Smooth muscle cell of the brain vasculature (primary cell): ENCODE data around the gene DCHS2.

Source experiments
- DNase-seq: peaks from one replicate; pipeline ENCODE4 v3.0.0-alpha.2; 2012; ENCODE audit warnings: low read depth, low spot score

Gene DCHS2

DNA sequence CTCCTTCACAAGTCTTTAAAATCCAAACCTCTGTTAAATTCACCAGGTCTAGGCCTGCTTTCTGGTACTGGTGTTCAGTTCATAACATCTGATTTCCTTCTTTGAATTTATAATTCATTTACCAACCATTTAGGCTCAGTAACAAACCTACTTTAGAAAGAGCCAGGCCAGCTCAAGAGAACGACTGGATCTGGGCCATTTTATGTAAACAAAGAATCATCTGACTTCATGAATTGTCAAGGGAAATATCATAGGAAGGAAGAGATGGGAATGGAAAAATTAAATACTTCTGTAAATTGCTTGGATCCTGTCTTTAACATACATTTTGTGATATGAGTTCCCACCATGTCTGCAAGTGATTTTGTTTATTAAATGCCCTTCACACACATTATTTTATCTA lies 36.5 kb downstream of the DCHS2 start:
- no peak for DNase-seq

DNA sequence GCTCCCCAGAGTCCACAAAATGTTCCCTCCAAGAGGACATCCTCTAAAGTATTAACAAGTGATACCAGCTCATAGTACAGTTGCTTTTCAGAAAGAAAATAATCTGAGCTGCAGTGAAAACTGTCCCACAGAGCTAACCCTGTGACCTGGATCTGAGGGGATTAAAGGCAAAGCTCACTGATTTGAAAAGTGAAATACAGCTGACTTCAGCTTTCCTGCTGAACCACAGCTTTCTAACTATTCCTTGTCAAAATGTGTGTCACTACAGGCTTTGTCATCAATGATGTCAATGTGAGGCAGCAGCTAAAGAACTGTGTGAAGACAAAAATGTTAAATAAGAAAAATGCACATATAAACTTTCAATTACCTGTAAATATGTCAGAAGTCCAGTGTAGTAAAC lies 36.9 kb downstream of the DCHS2 start:
- DNase-seq, result no peak

DNA sequence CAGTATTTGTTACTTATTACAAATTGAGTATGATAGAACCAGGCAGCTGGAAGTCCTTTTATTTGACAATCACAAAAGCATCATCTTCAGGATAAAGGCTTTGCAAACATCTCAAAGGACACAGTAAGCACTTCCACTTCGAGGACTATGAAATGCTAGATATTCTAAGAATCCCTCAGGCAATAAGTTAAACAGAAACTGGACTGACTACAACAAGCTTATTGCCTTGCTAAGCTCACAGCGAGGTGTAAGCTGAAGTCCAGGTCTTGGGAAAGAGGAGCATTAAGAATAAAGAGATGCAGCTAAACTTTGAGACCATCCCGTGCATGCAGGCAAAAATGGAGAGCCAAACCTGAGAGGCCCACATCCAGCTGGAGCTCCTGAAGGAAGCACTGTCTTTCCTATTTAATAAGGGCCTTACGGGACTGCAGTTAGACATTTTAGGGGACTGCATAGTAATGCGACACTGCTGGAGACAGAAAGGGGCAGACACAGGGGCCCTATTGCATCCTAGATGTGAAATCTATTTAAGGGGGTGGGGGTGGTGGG lies 38.7 kb downstream of the DCHS2 start:
- DNase-seq, result no peak

DNA sequence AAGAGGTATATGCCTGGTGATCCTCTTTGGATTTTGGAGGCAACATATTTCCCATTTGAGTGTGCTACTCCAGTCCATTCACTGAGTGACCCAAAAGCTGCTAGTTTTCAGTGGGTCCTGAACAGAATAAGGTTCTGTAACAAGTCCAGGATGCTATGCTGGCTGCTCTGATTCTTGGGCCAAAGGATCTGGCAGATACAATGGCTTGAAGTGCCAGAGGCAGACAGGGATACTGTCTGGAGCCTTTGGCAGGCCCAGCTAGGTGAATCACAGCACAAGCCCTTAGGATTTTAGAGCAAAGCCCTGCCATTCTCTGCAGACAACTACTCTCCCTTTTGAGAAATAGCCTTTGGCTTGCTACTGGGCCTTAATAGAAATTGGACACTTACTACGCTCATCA lies 40.6 kb downstream of the DCHS2 start:
- DNase-seq, result no peak

DNA sequence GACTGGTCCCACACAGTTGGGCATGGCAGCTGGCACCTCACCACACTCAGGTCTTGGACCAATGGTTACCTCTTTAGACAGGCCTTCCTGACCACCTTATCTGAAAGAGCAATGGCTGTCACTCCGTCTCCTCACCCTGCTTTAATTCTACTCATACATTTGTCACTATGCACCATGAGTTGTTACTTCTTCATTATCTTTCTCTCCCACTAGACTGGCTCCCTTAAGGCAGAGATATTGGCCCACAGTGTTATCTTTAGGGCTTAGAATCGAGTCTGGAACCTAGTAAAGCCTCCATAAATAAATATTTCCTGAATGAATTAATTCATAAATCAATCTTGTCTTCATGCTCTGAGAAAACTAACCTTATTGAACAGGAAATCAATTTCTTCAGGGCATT lies 46.6 kb downstream of the DCHS2 start:
- no peak for DNase-seq

DNA sequence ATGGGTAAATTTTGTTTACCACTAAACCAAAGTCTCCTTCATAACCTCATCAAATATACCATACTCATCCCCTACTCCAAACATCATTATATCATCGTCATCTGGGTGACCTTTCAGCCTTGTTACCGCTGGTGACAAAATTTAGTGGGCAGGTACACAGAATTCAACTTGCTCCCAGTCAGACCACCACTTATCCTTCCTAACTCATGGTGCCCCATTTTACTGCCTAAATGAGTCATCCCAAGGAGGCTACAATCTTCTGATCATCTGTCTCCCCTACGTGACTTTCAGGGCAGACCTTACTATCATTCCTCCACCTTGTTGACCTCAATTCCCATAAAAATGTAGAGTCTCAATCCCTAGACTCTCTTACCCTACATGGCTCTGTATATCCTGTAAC lies 49.6 kb downstream of the DCHS2 start:
- DNase-seq, result no peak

DNA sequence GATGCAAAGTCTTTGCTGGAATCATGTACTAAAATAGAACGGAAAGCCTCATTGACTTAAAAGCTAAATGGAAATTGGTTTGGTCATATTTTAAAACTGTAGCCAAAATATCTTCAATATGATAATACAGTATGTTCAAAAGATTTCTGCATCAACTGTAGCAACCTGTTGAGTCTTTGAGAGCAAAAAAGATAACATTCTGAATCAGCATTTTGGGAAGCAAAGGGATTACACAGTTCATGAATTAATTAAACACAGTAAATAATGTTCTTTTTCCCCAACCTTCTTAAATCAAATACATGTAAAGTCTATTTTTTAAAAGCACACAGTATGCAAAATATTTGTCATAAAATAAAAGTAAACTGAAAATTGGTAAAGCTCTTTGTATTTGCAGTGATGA lies 50.5 kb downstream of the DCHS2 start:
- no peak for DNase-seq

DNA sequence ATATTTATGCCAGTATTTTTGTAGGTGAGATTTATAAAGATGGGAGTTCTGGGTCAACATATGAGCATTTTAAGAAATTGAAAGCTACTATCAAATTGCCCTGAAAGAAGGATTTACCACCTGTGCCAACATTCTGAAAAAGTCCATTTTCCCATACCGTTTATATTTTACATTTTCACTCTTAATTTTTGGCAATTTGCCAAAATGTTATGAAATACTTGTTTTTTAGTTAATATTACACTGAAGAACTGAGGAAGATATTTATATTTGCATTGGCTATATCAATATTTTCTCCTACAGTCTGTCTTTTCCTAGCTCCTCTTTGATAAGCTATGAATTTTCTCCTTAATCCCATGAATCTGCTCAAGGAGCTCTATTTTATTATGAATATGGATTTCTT lies 52.4 kb downstream of the DCHS2 start:
- DNase-seq, result no peak

DNA sequence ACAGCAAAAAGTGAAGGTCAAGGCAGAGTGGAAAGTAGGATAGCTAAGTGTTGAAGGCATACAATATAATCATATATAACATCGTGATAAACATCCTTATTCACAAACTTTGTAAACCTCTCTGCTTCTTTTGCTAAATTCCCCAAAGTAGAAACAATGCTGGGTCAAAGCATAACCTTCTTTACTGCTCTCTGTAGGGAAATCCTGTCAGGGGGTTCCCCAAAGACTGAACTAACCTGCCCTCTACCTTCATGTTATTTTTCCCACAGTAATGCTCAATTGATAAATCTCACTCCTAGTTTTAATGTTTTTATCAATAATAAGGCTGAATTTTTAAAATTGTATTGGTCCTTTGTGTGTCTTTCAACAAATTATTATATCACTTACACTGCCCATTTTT lies 55.7 kb downstream of the DCHS2 start:
- no peak for DNase-seq

DNA sequence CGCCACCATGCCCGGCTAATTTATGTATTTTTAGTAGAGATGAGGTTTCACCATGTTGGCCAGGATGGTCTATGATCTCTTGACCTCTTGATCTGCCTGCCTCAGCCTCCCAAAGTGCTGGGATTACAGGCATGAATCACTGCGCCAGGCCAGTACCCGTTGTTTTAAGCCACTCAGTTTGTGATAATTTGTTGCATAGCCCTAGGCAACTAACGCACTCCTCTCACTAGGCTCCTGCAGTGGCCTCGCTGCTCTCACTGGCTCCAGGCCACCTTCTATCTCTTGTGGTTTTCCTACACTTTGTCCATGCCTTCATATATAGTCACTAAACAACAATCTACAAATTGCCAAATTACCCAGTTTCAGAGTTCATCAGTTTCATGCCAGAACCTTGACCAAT lies 58.1 kb downstream of the DCHS2 start:
- no peak for DNase-seq

DNA sequence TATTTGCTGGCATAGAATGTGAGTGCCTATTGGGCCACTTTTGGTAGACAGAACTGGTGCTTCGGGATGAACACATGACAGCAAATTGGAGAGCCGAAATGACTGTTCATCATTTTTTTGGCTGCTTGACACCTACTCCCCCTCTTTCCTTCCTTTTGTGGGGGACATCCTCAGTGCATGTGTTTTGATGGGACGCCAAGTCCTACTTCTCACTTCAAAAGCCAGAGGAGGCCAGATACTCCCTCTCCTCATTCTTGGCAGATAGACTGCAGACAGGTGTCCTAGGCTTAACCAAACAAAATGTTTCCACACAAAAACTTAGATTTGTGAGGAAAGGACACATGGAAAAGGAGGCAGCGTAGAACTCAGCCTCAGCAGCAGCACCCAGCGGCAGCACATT lies 62.4 kb downstream of the DCHS2 start:
- no peak for DNase-seq

DNA sequence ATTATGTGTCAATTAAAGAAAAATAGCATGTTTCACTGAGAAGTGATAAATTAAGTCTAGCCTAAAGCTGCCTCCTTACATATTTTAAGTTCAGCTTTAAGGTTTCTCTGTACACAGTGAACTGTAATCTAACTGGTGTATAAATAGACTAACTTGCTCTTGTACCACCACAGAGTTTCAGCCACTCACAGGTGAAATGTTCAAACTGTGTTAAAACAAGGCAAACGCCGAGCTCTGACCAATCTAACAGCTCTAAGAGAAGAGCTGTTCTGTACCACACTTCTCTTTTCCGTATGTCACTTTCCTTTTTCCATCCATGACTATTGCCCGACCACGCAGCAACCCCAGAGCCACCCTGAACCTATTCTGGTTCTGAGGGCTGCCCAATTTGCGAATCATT lies 64.5 kb downstream of the DCHS2 start:
- no peak for DNase-seq

DNA sequence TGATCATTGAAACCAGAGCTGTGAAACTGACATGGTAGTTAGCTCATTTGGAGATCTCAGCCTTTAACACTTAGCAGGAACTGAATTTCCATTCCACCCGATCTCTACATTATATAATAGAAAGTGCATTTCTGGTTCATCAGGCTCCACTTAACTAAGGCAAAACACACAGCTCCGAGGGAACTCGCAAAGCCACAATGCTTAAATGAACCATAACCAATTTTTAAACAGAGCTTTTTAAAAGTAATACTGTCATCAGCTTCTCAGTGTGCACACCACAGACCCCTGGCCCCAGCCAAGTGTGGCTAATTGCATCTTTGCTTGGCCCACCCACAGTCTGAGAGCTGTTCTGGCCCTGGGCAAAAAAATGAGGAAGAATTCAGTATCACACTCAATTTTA lies 66.1 kb downstream of the DCHS2 start:
- no peak for DNase-seq

DNA sequence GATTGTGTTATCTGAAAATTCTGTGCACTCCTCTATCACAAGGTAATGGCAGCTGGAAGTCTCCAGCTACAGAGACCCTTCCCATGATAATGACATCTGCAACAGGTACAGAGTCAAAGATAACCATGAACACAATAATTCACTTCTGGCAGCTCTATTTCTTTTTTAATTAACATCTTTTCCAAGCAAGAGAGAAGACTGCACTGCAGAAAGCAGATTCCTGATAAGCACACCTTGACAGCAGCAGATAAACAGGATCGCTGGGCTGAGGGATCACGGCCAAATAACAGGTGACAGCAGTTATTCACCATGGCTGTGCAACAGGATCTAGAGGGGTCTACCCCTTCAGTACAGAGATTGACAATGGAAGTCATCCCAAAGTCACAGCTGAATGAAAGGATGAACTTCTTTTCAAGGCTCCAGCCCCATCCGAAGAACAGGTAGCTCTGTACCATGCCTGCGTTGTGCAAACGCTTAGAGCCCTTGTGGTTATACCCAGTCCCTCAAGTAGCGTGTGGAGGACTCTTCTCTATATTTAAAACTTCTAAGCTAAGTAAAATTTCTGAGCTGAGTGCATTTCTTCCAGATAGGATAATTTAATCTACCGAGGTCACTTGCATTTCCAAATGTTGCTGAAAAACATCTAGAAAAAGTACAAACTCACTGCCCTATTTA lies 66.7 kb downstream of the DCHS2 start:
- DNase-seq, result no peak

DNA sequence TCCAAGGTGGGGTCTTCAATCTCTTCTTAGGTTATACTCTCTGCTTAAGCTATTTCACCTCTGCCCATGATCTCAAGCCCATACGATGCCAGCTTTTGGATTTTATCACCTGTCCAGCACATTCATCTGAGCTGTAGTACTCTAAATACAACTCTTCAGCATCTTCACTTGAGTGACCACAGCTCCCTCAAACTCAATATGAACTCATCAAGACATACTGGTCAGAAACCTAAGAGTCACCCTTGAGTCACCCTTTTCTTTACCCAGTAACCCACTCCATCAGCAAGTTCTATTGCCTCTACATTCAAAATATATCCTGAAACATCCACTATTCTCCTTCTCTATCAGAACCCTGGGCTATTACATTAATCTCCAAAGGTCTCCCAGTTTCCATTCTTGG lies 69.4 kb downstream of the DCHS2 start:
- DNase-seq, result no peak

DNA sequence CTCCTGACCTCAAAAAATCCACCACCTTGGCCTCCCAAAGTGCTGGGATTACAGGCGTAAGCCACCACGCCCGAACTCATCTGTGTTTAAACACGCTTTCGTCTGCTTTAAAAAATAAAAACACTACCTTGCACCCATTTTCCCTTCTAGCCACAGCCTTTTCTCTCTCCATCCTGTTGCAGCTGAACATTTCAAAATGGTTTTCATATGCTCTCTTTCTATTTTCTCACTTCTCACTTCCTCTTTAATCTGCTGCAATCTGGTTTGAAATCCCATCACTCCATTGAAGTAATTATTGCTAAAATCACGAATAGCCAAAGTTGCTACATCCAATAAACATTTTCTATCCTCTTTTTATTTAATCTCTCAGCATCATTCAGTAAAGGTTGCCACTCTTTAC lies 70.0 kb downstream of the DCHS2 start:
- no peak for DNase-seq

DNA sequence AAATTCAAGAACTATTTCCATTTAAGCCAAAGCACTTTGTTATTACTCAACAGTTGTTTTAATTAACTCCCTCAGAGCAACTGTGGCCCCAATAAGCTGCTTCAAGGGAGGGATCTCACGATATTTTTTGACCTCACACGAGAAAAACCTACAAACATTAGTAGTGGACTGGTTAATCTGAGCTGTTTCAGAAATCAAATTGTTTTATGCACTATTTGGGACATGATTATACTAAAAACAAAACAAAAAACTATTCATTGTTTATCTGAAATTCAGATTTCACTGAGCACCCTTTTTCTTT lies 74.3 kb downstream of the DCHS2 start:
- no peak for DNase-seq

DNA sequence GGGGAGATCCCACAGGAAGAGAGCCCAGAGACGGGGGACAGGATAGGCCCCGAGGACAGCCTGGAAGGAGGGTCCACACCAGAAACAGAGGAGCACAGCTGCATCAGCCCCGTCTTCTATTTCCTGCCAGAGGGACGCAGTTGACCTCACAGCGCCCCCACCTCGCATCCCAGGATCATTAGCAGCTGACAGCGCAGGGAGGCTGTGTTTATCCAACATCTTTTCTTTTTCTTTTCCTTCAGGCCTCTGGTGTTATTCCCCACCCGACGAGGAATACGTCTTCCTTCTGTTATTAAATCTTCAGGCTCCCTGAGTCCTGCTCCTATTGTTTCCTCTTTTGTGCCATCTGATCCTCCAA lies 75.4 kb downstream of the DCHS2 start:
- no peak for DNase-seq

DNA sequence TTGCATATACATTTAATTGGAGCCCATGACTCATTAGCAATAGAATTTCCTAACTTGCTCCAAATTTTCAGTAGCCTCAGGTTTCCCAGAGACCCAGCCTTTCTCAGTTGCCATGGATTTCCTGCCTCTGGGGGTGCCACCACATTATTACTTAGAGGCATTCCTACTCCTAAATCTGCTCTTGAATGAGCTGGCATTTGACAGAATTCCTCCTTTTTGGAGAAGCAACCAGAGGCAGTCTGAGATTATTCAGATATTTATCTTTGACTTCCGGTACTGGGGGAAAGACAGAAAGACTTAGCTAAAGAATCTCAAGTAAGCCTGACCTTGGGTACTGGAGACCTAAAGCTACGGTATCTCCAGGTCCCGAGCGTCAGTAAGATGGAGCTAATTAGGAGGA lies 76.3 kb downstream of the DCHS2 start:
- no peak for DNase-seq

DNA sequence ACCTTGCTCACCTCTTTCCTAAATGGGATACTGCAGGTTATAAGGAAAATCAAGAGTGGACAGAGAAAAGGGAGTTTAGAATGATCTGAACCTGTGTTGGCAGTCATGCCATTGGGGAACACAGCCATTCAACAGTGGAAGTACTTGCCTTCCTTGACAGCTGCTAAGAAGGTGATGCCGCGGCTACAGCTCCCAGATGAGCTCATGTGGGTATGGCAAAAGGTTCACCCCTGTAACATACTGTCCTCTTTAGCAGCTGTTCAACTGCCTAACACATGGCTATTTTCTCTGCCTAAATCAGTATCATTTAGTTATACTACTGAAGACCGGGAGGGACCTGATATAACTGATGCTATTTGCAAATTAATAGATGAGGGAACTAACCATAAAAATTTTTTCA lies 76.8 kb downstream of the DCHS2 start:
- DNase-seq, result no peak

DNA sequence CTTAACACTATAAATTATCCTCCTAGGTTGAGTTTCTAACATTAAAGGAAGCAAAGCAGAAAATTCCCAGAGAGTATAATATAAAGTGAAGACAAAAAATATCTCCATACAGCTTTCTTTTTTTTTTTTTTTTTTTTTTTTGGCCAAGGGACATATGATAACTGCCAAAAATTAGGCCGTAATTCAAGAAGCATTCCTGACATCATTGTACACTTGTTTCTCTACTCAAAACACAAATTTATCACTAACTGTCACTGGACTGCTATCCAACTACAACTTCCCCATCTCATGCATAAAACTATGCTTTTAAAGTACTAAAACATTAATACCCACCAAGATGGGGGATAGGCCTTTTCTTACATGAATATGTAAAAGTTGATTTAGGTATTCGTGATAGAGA lies 77.2 kb downstream of the DCHS2 start:
- no peak for DNase-seq

DNA sequence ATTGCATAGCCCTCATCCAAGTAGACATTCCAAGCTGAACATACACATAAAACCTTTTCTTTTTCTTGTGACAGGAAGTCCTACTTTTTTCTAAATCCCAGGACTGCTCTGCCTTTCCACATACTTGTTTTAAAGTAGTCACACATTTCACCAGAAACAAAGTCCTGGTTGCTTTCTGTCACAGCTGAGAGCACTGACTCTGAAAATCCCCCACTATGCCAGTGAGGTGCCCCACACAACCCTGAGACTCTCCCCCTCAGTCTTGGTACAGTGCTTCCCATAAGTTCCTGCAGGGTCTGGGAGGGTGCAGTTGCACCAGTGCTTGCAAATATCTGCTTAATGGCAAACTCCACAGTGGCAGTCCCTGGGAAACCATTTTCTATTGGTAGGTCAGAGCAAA lies 84.2 kb downstream of the DCHS2 start:
- DNase-seq, result no peak

DNA sequence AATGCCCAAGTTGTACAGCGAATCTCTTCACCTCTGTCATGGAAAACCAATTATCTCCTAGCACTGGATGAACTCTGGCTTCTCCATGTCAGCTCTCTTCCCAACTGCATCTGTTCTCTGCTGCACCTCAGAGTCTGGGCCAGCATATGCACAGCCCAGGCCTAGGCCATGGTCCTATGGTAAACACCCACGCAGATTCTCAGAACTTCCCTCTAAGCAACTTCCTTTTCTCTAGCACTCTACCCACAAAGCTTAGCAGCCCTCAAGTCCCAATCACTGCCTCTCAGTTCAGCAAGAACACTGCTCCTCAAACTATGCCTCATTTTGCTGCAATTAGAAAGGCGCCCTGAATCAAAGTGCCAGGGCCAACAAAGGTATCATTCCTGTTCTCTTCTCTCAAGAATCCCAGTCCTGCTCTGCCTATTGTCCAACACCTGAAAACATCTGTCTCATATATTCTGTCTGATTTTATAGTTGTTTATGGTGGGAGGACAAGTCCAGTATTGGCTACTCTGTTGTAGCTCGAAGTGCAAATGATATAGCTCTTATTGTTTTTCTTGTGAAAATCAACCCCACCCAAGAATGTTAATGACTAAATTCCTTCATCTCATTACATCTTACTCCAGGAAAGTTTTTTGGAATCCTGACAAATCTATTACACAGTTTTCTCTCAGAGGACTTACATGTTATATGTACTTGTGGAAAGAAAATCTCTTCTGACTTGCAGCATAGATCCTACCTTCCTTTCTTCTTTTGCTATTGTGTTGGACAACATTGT lies 85.4 kb downstream of the DCHS2 start:
- DNase-seq, result no peak
